Brain microvascular endothelial cell (primary cell): ENCODE results near the gene CRIP2.

ENCODE experiments used
- DNase-seq: peaks from one replicate; pipeline ENCODE4 v3.0.0-alpha.2; 2020
- H3K27ac ChIP-seq: fragments of 250-450 bp; sonication (Bioruptor Pico); 2 replicates; pipeline ENCODE4 v1.5.1; 2020; ENCODE audit warnings: mild to moderate bottlenecking, moderate library complexity
- H3K27me3 ChIP-seq: fragments of 250-450 bp; sonication (Bioruptor Pico); replicated peaks from 2 replicates; pipeline ENCODE4 v1.5.1; 2020; ENCODE audit warnings: mild to moderate bottlenecking
- H3K36me3 ChIP-seq: fragments of 250-450 bp; sonication (Bioruptor Pico); replicated peaks from 2 replicates; pipeline ENCODE4 v1.5.1; 2020; ENCODE audit warnings: mild to moderate bottlenecking
- H3K4me3 ChIP-seq: 2 replicates; pipeline ENCODE4 v1.5.1; 2011; ENCODE audit warnings: low read depth, mild to moderate bottlenecking, control low read depth, low read length, moderate library complexity
- CTCF ChIP-seq: IDR thresholded peaks from 2 replicates; pipeline ENCODE4 v1.5.1; 2011; ENCODE audit warnings: low read depth, mild to moderate bottlenecking, moderate library complexity, low read length, control low read depth, inconsistent platforms; ENCODE audit errors: missing control alignments
- in situ Hi-C: cut with HindIII; loops from 2 replicates; pipeline ENCODE4 v1.10.0; 2017; ENCODE audit warnings: low sequenced_read_pairs, low pct_ligation_motif_present

Gene CRIP2

GRCh38 chr14:105493921-105494605 is 19.4 kb downstream of the CRIP2 start:
- Histone ChIP-seq H3K36me3 (no peaks in the 10 kb centered on the region), H3K4me3 (no peak overlapping the region), H3K27ac (no peak overlapping the region), H3K27me3 (no peaks in the 10 kb centered on the region)
- in situ Hi-C loops, result no loop called here
- DNase-seq, result no peak
- no peak for TF ChIP-seq CTCF

- in situ Hi-C loops, result no loop called here
- no peak for DNase-seq
- Histone ChIP-seq H3K36me3 (no peaks in the 10 kb centered on the region), H3K27me3 (no peaks in the 10 kb centered on the region), H3K4me3 (no peak overlapping the region), H3K27ac (no peak overlapping the region)
- TF ChIP-seq CTCF, result no peak
Observed at GRCh38 chr14:105494606-105494929, 19.9 kb downstream of the CRIP2 start.

GRCh38 chr14:105495101-105495989 is 20.7 kb downstream of the CRIP2 start:
- in situ Hi-C loops, result no loop called here
- Histone ChIP-seq H3K27me3 (no peaks in the 10 kb centered on the region), H3K4me3 (no peak overlapping the region), H3K36me3 (no peaks in the 10 kb centered on the region), H3K27ac (no peak overlapping the region)
- no peak for DNase-seq
- no peak for TF ChIP-seq CTCF

- TF ChIP-seq CTCF, result no peak
- no peaks in the 10 kb centered on the region for H3K36me3 ChIP-seq
- no peaks in the 10 kb centered on the region for H3K27me3 ChIP-seq
- in situ Hi-C loops, result no loop called here
- no peak overlapping the region for H3K4me3 ChIP-seq
- no peak for DNase-seq
- no peak overlapping the region for H3K27ac ChIP-seq
Observed at GRCh38 chr14:105495990-105496830, 21.6 kb downstream of the CRIP2 start.

- H3K36me3 ChIP-seq, result no peaks in the 10 kb centered on the region
- in situ Hi-C loops, result no loop called here
- no peak overlapping the region for H3K4me3 ChIP-seq
- TF ChIP-seq CTCF, result no peak
- no peaks in the 10 kb centered on the region for H3K27me3 ChIP-seq
- DNase-seq, result no peak
- no peak overlapping the region for H3K27ac ChIP-seq
Observed at GRCh38 chr14:105496831-105497591, 22.4 kb downstream of the CRIP2 start.
